MCF 10A (cell line): ENCODE results near the gene ACYP2. TPM values are rescaled to one million over a fixed set of nuclear protein-coding genes. Genes with fewer than 3 reads are reported as not detected.

ENCODE experiments used
- BruUV-seq: library from RNA; stranded (reverse); fragments of 400-500 nt; replicated peaks from 2 replicates; lab custom pipeline; 2021; lab: Mats Ljungman, UMichigan
- CTCF ChIA-PET: fragments of 300-600 bp; sonication (Branson Sonifier 250); formaldehyde crosslinking; extraction: SDS; loops from one replicate; lab custom pipeline; 2021; ENCODE audit warnings: antibody characterized with exemption, inconsistent platforms; lab: Yijun Ruan, JAX
- POLR2A ChIA-PET: fragments of 300-600, 350-650 bp; sonication (Branson Sonifier 250); formaldehyde crosslinking; extraction: SDS; loops from one replicate; lab custom pipeline; 2020; ENCODE audit warnings: antibody characterized with exemption, inconsistent platforms; lab: Yijun Ruan, JAX
- DNase-seq: peaks from one replicate; pipeline ENCODE4 v3.0.0-alpha.2; 2018; ENCODE audit not compliant: unreplicated experiment
- H3K27ac Mint-ChIP-seq: one replicate; pipeline ENCODE4 v1.8.0; 2022; ENCODE audit warnings: mild to moderate bottlenecking, low read depth, mixed read lengths; ENCODE audit not compliant: unreplicated experiment
- H3K27me3 Mint-ChIP-seq: one replicate; pipeline ENCODE4 v1.8.0; 2022; ENCODE audit warnings: mixed read lengths; ENCODE audit not compliant: insufficient read depth, unreplicated experiment
- H3K36me3 Mint-ChIP-seq: one replicate; pipeline ENCODE4 v1.8.0; 2022; ENCODE audit warnings: mild to moderate bottlenecking, moderate library complexity, mixed read lengths; ENCODE audit not compliant: insufficient read depth, unreplicated experiment
- H3K4me1 Mint-ChIP-seq: one replicate; pipeline ENCODE4 v1.8.0; 2022; ENCODE audit warnings: mixed read lengths; ENCODE audit not compliant: insufficient read depth, unreplicated experiment
- H3K4me3 Mint-ChIP-seq: one replicate; pipeline ENCODE4 v1.8.0; 2022; ENCODE audit warnings: mild to moderate bottlenecking, moderate library complexity, mixed read lengths; ENCODE audit not compliant: unreplicated experiment
- H3K9me3 Mint-ChIP-seq: one replicate; pipeline ENCODE4 v1.8.0; 2022; ENCODE audit warnings: mixed read lengths; ENCODE audit not compliant: unreplicated experiment
- intact Hi-C: fragments of 100-400 bp; cut with micrococcal nuclease; formaldehyde crosslinking; loops from 2 replicates; pipeline ENCODE4 v1.14.1; 2022
- total RNA-seq: library from RNA; stranded (reverse); gene quantifications from 2 replicates; pipeline ENCODE4 v1.2.3, GENCODE V29; 2022
- TF ChIP-seq, protein P1 (sequence below): fragments of 200-600 bp; IDR thresholded peaks from one replicate; pipeline ENCODE4 v1.8.0; 2022; ENCODE audit warnings: antibody characterized with exemption, mild to moderate bottlenecking; ENCODE audit not compliant: unreplicated experiment

ACYP2 gene
- total RNA-seq, 1 experiment from 2014 or later: 14.3 TPM

DNA sequence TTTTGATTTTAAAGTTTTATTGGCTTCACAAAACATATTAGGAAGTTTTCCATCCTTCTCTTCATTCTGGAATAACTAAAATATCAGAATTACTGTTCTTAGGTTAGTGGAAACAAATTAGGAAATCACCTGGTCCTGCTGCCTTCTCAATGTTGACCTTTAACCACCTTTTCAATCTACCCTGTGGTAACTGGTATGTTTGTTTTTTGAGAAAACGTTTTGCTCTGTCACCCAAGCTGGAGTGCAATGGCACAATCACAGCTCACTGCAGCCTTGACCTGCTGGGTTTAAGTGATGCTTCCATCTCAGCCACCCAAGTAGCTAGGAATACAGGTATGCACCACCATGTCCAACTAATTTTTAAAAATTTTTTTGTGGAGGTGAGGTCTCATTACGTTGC lies 28.4 kb downstream of the ACYP2 start:
- Mint-ChIP-seq H3K4me3 (no peak overlapping the region), H3K27me3 (no peaks in the 10 kb centered on the region), H3K9me3 (no peaks in the 10 kb centered on the region), H3K4me1 (no peaks in the 10 kb centered on the region), H3K27ac (no peak overlapping the region), H3K36me3 (no peaks in the 10 kb centered on the region)
- intact Hi-C loops: no loop called here
- ChIA-PET POLR2A (no interaction called here), CTCF (no interaction called here)
- BruUV-seq: no TSS peak
- DNase-seq: no peak
- TF ChIP-seq, protein P1, sequence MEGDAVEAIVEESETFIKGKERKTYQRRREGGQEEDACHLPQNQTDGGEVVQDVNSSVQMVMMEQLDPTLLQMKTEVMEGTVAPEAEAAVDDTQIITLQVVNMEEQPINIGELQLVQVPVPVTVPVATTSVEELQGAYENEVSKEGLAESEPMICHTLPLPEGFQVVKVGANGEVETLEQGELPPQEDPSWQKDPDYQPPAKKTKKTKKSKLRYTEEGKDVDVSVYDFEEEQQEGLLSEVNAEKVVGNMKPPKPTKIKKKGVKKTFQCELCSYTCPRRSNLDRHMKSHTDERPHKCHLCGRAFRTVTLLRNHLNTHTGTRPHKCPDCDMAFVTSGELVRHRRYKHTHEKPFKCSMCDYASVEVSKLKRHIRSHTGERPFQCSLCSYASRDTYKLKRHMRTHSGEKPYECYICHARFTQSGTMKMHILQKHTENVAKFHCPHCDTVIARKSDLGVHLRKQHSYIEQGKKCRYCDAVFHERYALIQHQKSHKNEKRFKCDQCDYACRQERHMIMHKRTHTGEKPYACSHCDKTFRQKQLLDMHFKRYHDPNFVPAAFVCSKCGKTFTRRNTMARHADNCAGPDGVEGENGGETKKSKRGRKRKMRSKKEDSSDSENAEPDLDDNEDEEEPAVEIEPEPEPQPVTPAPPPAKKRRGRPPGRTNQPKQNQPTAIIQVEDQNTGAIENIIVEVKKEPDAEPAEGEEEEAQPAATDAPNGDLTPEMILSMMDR: no peak

DNA sequence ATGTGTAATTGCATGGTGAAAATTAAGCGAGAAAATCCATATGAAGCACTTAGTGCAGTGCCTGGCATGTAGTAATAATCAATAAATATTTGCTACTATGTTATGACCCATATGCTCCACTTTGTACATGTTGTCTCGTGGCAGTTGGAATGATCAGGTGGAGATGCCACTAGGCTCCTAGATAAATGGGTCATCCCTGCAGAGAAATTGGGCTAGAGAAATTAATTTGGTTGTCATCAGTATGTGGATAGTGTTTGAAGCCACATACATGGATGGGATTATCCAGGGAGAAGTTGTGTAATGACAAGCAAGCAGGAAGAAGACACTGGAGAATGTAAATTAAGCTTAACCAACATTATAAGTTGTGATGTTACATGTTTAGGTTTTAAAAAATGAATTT lies 33.0 kb downstream of the ACYP2 start:
- H3K27me3 Mint-ChIP-seq: no peaks in the 10 kb centered on the region
- no peaks in the 10 kb centered on the region for H3K4me1 Mint-ChIP-seq
- no peaks in the 10 kb centered on the region for H3K36me3 Mint-ChIP-seq
- no TSS peak for BruUV-seq
- H3K4me3 Mint-ChIP-seq: no peak overlapping the region
- H3K27ac Mint-ChIP-seq: no peak overlapping the region
- POLR2A ChIA-PET: interaction anchor here (0.8 kb wide), 1 partner anchor 14 kb away, joined by 3 read pairs; no protein-coding TSS in a partner anchor
- TF ChIP-seq, protein P1: no peak
- no peaks in the 10 kb centered on the region for H3K9me3 Mint-ChIP-seq
- no peak for DNase-seq
- intact Hi-C loops: no loop called here
- CTCF ChIA-PET: interaction anchor here (0.6 to 1.1 kb wide), 4 partner anchors 12 to 558 kb away, joined by 3 to 9 read pairs (median 3); no protein-coding TSS in a partner anchor

DNA sequence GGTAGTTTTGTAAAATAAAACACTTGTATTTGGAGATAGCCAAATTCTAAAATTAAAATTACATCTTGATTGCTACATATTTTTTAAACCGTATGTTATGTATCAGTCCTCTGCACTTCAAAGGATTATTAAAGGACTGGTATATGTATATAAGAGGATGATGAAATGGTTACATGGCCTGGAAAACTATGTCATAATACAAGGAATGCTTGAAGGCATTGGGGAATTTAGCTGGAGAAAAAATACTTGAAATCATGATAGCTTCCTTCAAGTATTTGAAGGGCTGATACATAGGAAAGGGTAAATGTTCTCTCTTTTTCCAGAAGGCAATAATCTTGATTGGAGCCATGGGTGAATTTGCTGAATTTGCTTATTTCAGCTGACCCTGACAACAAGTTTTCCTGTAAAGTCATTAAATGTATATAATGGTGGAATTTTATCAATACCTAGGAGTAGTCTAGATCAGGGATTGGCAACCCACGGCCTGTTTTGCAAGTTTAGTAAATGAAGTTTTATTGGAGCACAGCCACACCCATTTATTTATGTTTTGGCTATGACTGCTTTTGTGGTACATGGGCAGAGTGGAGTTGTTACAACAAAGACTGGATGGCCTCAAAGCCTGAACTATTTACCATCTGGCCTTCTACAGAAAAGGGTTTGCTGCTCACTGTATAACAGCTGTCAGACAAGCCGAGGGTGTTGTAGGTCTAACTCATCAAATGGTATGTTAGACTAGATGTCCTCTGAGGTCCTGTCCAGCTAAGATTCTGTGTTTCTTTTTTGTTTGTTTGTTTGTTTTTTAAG lies 34.4 kb downstream of the ACYP2 start:
- TF ChIP-seq, protein P1: no peak
- Mint-ChIP-seq H3K4me3 (no peak overlapping the region), H3K27me3 (no peaks in the 10 kb centered on the region), H3K36me3 (no peaks in the 10 kb centered on the region), H3K4me1 (no peaks in the 10 kb centered on the region), H3K9me3 (no peaks in the 10 kb centered on the region), H3K27ac (no peak overlapping the region)
- no peak for DNase-seq
- intact Hi-C loops: no loop called here
- no TSS peak for BruUV-seq
- ChIA-PET CTCF (interaction anchor here (0.5 to 1.2 kb wide), 5 partner anchors 12 to 912 kb away, joined by 3 to 8 read pairs (median 3); no protein-coding TSS in a partner anchor), POLR2A (interaction anchor here (0.5 to 1.0 kb wide), 5 partner anchors 9 to 677 kb away, joined by 3 to 5 read pairs (median 3); no protein-coding TSS in a partner anchor)

DNA sequence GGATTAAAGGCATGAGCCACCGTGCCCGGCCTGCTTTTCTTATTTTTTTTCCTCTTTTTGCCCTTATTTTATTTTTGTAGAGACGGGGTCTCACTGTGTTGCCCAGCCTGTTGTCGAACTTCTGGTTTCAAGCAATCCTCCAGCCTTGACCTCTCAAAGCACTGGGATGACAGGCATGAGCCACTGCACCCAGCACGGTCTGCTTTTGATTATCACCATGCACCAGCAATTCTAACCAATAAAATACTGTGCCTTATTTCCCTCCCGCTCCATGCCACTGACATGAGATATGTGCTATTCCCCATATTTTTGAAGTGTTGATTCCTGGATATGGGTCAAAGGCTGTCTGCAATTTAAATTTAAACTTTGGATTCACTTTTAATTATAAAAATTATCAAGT lies 42.9 kb downstream of the ACYP2 start:
- Mint-ChIP-seq H3K36me3 (peaks cover 7% of the 10 kb centered on the region), H3K4me3 (no peak overlapping the region), H3K4me1 (no peaks in the 10 kb centered on the region), H3K27ac (no peak overlapping the region), H3K9me3 (no peaks in the 10 kb centered on the region), H3K27me3 (no peaks in the 10 kb centered on the region)
- TF ChIP-seq, protein P1: no peak
- POLR2A ChIA-PET: no interaction called here
- CTCF ChIA-PET: no interaction called here
- BruUV-seq: no TSS peak
- intact Hi-C loops: no loop called here
- no peak for DNase-seq
